Measurements from ENCODE around the gene DYNC2I2.

DNA sequence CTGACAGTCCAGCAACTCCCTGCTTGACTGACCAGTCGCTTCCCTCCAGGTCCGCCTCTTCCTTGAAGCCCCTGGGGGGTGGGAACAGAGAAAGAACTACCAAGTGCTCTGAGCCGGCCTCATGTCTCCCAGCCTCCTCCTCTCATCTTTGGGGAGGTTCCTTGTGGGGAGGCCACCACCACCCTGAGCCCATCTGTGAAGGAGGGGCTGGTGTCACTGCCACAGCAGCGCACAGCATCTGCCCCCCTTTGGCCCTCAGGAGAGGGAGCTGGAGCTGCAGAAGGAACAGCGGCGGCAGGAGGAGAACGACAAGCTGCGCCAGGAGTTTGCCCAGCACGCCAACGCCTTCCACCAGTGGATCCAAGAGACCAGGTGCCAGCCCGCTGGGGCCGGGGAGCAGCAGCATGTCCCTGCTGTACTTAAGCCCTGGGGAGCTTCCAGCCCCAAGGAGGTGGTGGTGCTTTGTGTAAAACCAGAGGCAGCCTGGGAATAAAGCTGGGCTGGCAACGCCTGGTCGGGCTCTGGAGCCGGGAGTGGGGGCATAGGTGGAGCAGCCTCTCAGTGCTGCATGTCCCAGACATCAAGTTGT is 29.4 kb downstream of the DYNC2I2 start:
- TF ChIP-seq, protein P1, sequence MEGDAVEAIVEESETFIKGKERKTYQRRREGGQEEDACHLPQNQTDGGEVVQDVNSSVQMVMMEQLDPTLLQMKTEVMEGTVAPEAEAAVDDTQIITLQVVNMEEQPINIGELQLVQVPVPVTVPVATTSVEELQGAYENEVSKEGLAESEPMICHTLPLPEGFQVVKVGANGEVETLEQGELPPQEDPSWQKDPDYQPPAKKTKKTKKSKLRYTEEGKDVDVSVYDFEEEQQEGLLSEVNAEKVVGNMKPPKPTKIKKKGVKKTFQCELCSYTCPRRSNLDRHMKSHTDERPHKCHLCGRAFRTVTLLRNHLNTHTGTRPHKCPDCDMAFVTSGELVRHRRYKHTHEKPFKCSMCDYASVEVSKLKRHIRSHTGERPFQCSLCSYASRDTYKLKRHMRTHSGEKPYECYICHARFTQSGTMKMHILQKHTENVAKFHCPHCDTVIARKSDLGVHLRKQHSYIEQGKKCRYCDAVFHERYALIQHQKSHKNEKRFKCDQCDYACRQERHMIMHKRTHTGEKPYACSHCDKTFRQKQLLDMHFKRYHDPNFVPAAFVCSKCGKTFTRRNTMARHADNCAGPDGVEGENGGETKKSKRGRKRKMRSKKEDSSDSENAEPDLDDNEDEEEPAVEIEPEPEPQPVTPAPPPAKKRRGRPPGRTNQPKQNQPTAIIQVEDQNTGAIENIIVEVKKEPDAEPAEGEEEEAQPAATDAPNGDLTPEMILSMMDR (IDR thresholded peaks at IDR 0.05; ENCODE audit: low read length), result no peak
- TF ChIP-seq EZH2 (optimal IDR thresholded peaks at IDR 0.05; ENCODE audit: low read depth, low read length), result no peak
- TF ChIP-seq EZH2phosphoT487 (IDR thresholded peaks at IDR 0.05; ENCODE audit: low read length), result no peak

Data from MM.1S (cell line).